EL (cell line): Measurements from ENCODE around the gene SLC38A8.

Experiments used
- DNase-seq: peaks from one replicate; pipeline ENCODE4 v3.0.0-alpha.2; 2016

SLC38A8 gene

DNA sequence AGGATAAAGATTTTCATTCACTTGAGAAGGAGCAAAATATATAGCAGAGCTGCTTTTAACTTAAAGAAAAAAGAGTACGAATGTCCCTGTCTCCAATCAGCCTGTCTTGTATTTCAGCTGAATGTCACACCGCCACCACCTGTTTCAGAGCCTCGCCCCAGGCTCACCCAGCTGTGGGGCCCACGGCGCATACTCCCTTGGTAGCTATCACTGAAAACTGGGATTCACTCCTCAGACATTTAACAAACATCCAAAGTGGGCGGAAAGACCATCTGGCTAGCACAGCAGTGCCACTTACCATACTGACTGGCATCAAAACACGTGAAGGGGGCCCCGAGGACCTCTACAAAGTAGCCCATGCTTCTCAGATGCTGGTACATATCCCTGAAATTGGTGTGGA lies 25.4 kb upstream of the SLC38A8 start:
- DNase-seq = no peak

DNA sequence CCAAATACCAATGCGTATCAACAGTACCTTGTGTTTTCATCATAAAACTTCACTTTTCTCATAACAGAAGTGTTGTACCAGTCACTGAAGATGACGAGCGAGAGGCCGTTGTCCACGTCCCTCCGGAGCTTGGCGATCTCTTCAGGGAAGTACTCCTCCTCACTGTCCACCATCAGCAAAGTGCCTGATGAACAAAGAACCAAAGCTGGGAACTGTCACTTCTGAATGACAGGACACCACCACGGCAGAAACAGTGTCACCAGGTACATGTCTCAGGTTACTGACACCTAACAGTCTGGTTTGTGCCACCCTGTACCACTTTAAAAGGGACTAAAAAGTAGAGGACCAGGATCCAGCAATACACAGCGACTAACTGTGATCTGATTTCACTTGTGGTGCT lies 25.0 kb upstream of the SLC38A8 start:
- DNase-seq = no peak

DNA sequence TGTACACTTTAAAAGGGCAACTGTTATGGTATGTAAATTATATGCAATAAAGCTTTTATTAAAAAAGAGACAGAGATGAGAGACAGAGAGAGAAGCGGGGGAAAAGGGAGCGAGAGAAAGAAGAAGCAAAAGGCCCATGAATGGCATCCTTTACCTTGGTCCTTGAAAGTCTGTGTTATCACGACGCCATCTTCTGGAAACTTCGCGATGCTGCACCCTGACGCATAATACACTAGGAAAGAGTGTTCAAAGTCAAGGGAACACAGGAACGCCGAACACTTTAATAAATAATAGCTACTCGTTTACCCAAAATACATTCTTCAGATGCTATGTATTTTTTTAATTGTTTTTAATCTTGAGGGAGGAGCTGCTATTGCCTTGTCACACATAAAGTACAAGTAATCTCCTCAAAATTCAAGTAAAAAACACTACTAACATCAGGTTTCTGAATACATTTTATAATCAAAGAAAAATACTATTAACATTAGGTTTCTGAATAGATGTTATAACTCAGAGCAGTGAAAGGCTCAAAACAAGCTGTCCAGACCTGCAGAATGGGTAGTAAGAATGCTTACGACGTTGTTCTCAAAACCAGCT lies 23.0 kb upstream of the SLC38A8 start:
- peak; percentile 50 for DNase-seq

DNA sequence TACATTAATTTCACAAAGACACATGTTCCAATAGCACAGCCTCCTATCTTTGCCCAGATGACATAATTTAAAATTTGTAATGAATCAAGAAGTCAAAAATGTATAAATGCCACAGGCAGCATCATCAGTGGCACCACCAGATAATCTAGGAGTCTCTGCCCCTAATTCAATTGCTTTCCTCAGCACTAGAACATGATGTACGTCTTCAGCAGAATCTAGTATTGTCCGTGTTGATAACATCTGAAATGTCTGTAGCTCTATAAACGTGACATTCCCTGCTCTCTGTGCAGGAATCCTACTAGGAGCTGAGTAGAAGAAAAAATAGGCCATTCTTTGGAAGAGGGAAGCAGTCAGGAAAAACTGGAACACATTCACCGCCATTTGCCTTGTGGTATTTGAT lies 21.4 kb upstream of the SLC38A8 start:
- DNase-seq = no peak

DNA sequence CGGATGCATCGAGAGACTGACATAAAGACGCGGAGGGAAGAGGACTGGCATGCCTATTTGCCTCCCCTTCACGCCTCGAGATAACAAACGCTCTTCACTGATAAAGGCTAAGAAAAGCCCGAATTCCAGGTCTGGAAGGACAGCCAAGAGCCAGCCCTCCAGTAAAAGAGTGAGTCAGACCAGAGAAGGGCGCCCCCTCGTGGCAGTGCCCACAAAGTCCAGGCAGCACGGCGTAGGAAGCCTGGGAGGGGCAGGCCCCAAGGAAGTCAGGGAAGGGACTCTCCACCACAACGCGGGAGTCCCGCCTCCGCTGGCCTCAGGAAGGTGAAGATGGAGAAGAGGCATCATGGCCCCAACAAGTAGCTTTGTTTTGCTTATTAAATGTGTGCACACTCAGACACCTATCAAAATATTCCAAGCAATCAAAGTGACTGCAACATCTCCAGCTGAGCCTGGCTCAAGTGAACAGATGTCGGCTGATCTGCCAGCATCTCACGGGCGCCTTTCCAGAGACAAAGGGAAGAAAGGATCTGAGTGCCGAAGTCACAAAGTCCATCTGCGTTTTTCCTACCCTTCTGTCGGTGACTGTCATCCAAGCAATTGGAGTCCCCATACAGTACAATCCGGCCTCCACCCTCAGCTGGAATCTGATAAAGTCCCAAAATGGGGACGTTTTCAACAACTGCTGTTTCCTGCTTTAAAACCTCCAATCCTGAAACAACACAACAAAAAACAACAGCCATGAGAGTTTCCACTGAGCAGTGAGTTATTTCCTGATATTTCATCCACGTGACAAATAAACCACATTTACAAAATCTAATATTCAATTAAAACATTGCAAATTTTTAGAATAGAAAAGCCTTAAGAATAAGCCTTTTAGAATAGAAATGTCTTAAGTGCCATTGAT lies 20.4 kb upstream of the SLC38A8 start:
- peak; percentile 73 for DNase-seq

DNA sequence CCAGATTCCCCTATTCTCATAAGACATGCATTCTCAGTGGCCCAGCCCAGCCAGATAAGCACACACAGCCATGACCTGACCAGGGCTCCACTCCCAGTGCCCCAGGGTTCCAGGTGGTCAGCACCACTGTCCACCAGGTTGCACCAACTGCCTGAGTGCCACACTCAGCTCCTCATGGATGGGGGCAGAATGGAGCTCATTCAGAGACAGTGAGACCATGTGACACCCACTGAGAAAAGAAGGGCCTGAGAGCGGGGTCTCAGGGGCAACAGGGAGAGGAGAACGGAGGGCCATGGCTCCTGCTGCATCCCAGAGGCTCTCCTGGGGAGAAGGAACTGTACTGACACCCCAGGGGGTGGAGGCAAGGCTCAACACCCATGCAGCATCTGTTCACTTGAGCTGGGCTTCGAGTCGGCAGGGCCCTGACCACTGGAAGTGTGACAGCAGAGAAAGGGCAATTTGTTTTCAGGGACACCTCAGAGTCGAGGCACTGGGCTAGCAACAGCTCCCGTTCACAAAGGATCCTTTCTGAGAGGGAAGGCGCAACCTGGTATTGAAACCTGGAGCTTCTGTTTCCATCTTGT lies 18.7 kb upstream of the SLC38A8 start:
- no peak for DNase-seq

DNA sequence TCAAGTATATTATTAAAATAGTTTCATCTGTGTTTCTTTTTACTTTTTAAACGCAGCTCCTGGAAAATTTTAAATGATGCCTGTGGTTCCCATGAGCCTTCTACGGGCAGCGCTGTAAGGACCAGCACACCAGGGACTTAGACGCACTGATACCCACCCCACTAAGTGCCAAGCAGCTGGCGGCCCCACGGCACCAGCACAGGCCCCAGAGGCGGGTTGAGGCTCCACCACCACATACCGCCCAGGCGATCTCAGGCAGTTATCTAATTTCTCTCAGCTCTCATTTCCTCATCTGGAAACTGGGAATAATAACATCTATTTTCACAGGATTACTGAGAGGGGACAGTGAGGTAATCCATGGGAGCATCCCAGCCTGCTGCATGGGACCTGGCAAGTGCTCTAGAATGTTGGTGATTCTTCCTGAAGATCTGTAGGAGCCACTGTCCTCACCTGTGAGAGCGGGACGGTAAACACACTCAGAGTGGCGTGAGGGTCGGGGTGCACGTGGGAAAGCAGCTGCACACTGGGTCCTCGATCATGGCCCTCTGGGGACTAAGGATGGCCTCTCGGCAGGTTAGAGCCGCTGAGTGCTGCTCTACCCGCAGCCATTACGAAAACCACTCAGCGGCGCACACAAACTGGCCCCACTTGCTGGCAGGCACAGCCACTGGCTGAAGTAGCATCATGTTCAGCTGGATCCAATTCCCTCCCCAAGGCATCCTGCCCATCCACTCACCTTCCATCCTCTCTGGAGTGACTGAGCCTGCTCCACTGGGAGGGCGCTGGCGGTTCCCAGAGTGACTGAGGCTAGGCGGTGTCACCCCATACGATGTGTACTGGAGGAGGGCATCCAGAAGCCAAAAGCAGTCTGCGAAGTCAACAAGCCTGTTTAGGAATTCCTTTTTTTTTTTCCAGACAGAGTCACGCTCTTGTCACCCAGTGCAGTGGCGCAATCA lies 17.6 kb upstream of the SLC38A8 start:
- DNase-seq = no peak

DNA sequence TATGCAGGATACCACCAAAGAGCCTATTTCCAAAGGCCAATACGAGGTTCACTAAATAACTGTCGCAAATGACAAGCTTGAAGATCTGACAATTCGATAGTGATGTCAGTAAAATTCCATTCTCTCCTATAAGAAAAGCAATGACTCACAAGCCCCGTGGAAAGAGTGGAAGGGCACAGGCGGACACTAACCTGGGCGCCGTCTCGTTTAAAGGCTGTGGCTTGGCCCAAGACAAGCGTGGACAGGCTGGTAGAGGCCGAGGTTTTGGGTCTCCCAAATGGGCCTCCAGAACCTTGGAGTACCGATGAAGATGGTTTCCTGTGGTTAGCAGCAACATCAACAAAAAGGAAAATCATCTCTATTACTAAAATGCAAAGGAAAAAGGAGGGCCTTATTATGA lies 16.5 kb upstream of the SLC38A8 start:
- no peak for DNase-seq

- DNase-seq = no peak
Measured at GRCh38 chr16:84058664-84059063, 16.1 kb upstream of the SLC38A8 start.

DNA sequence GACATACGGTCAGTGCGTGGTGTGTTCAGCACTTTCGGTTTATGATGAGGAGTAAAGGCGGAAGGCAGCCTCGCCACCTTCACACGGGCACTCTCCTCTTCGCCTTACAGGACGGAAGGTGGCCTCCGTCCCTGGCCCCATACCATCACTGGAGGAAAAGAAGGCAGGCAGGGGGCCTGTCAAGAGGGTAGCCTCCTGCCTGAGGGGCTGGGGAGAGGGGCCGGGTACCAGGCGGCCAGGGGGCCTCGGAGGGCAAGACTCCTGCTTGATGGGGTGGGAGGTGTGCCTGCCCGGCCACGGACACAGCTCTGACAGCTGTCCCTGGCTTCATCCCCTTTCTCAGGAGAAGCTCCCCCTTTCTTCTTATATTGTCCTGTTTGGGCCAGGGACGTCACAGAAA lies 15.6 kb upstream of the SLC38A8 start:
- DNase-seq = no peak

- no peak for DNase-seq
Measured at GRCh38 chr16:84056933-84057332, 14.3 kb upstream of the SLC38A8 start.

- no peak for DNase-seq
Measured at GRCh38 chr16:84055801-84056634, 13.4 kb upstream of the SLC38A8 start.

DNA sequence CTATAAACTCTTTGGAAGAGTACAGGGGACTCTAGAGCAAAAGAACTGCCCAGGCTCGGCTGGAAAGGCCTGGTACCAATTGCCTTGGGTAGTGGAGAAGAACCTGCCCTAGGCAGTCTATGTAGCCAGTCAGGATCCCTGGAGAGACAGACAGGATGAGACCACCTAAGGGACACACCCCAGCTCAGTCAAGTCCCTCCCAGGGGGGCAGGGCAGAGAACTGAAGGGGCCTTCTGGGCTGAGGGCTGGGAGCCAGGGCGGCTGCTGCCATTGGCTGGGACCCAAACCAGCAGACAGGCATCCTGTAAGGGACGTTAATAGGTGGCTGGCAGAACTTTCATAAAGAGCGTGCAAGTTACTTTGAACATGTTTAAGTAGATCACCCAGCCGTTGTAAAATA lies 12.8 kb upstream of the SLC38A8 start:
- DNase-seq = no peak

- DNase-seq = no peak
Measured at GRCh38 chr16:84054916-84055315, 12.3 kb upstream of the SLC38A8 start.

DNA sequence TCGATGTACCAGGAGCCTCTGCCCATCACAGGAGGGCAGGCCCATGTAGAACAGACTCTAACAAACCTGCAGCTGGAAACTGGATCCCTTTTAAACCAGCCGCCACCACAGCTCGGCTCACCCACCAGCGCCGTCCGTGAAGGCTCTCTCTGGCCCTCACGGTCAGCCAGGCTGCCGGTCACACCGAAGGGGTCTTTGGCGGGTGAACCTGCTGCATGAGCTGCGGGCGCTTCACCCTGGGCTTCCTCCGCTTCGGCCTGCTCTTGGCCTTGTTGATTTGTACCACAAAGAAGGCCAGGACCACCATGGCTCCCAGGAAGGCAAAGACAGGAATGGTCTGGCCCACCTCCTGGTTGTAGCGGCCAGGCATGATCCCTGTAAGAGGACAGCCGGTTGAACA lies 11.7 kb upstream of the SLC38A8 start:
- DNase-seq = no peak

DNA sequence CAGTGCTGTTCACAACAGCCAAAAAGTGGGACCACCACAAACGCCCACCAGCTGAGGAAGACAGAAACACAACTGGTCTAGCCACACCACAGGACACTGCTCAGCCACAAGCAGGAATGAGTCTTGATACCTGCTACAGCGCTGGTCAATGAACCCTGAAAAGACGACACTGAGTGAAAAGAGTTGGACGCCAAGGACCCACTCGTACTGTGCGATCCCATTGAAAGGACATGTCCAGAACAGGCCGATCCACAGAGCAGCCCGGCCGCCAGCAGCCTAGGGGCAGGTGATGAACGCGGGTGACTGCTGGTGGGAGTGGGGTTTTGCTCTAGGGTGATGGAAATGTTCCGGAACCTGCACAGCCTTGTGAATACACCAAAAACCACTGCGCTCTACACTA lies 10.6 kb upstream of the SLC38A8 start:
- no peak for DNase-seq

DNA sequence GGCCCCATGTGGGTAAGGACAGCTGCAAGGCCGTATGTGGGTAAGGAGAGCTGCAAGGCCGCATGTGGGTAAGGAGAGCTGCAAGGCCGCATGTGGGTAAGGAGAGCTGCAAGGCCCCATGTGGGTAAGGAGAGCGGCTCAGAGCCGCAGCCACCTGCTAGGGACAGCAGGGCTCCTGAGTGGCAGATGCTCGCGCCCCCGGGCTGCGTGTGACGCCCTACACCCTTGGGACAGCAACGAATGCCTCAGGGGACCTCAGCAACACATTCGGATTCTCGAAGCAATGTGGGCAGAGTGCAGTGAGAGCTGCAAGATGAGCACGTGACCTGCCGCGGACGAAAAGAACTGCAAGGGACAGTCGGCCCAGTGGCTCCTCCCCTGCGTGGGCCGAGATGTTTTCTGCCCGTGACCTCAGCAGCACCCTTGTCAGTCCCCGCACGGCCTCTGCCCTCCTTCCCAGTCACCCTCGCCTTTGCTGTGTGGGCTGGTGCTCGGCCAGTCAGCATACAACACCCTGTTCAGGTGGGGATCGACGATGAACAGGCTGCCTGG lies 9.6 kb upstream of the SLC38A8 start:
- no peak for DNase-seq

DNA sequence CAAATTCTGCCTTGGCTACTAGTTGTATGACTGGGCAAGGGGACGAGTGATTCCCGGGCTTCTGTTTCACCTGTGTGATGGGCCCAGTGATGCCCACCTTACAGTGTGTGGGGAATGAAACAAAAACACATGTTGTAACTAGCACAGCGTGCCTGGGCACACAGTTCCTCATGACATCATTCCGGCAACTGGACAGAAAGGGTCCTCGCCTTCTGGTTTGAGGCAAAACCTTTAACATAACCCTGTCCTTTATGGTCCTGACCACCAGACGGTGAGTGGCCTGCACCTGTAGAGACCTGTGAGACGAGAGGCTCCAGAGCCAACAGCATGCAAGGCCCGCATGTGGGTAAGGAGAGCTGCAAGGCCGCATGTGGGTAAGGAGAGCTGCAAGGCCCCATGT lies 7.7 kb upstream of the SLC38A8 start:
- DNase-seq = no peak

DNA sequence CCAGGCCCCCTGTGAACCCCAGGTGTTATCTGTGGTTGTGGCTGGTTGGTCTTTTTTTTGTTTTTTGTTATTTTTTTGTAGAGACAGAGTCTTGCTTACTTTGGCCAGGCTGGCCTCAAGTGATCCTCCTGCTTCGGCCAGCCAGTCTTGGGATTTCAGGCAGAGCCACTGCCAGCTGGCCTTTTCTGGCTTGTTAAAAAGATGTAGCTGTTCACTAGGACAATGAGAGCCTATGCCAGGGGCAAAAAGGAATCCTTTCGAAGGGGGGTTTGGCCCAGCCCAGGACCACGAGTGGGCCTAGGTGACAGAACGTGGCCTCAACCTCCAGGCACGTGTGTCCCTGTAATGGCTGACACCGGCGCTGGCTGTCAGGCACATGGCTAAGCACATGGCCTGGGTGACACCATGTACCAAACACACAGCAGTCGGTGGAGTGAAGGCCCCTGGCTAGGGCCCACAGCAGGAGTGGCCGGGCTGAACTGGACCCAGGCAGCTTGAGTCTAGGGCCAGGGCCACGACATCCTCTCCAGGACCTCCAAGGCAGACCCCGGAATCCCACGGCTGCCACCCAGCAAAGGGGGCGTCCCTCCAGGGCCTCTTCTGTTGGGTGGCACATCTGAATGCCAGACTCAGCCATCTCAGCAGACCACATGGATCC lies 6.9 kb upstream of the SLC38A8 start:
- no peak for DNase-seq

DNA sequence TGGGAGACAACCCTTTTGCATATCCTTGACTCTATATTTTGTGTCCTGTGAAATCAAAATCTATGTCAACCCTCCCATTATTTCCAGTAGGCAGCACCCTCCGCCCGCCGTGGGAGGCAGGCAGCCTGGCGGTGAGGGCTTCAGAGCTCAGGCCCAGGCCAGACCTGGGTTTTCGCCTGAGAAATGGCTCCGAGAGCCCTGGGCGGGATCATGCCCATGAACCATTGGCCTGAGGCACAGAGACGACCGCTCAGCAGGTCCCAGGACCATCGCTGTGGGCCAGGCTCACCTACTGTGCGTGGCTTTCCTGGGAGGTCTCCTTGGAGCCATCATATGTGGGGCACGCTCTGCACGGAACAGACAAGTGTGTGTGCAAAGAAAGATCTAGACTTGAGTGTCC lies 6.3 kb upstream of the SLC38A8 start:
- DNase-seq = no peak

GRCh38 chr16:84048270-84048669 lies 5.7 kb upstream of the SLC38A8 start:
- DNase-seq = no peak
